Smooth muscle cell (in vitro differentiated cells): Measurements from ENCODE around the gene ZNF408. TPM values are rescaled to one million over a fixed set of nuclear protein-coding genes. Genes with fewer than 3 reads are reported as not detected.

Experiments
- DNase-seq: peaks from one replicate; lab custom pipeline; 2025; ENCODE audit not compliant: unreplicated experiment; lab: John Stamatoyannopoulos, UW
- H2AFZ ChIP-seq: fragments of 200-600 bp; sonication (generic); 2 replicates; pipeline ENCODE4 v1.6.0; 2016; ENCODE audit warnings: antibody characterized with exemption, low read depth, mild to moderate bottlenecking
- H3F3A ChIP-seq: fragments of 200-600 bp; sonication (generic); 2 replicates; pipeline ENCODE4 v1.6.0; 2017; ENCODE audit warnings: antibody characterized with exemption, low read depth
- H3K27ac ChIP-seq: fragments of 200-600 bp; sonication (generic); 2 replicates; pipeline ENCODE4 v1.5.1; 2016; ENCODE audit warnings: low read depth, mild to moderate bottlenecking
- H3K27me3 ChIP-seq: fragments of 200-600 bp; sonication (generic); 2 replicates; pipeline ENCODE4 v1.6.1; 2016; ENCODE audit warnings: low read depth, mild to moderate bottlenecking
- H3K36me3 ChIP-seq: fragments of 200-600 bp; sonication (generic); 2 replicates; pipeline ENCODE4 v1.5.1; 2016; ENCODE audit warnings: low read depth
- H3K4me1 ChIP-seq: fragments of 200-600 bp; sonication (generic); 2 replicates; pipeline ENCODE4 v1.5.1; 2016; ENCODE audit warnings: low read depth
- H3K4me2 ChIP-seq: fragments of 200-600 bp; sonication (generic); 2 replicates; pipeline ENCODE4 v1.6.0; 2016; ENCODE audit warnings: mild to moderate bottlenecking
- H3K4me3 ChIP-seq: fragments of 200-600 bp; sonication (generic); 2 replicates; pipeline ENCODE4 v1.5.1; 2016; ENCODE audit warnings: mild to moderate bottlenecking
- H3K79me2 ChIP-seq: fragments of 200-600 bp; sonication (generic); 2 replicates; pipeline ENCODE4 v1.6.0; 2016; ENCODE audit warnings: low read depth, mild to moderate bottlenecking
- H3K9ac ChIP-seq: fragments of 200-600 bp; sonication (generic); 2 replicates; pipeline ENCODE4 v1.6.0; 2016; ENCODE audit warnings: low read depth
- H3K9me3 ChIP-seq: fragments of 200-600 bp; sonication (generic); replicated peaks from 2 replicates; pipeline ENCODE4 v1.5.1; 2016; ENCODE audit warnings: low read depth
- H4K20me1 ChIP-seq: fragments of 200-600 bp; sonication (generic); 2 replicates; pipeline ENCODE4 v1.6.0; 2016; ENCODE audit warnings: low read depth
- WGBS: methylation state at CpG from one replicate; pipeline ENCODE4 v1.1.7; 2016; ENCODE audit warnings: low lambda C conversion rate; 5-methylcytosine and 5-hydroxymethylcytosine counted together
- polyA plus RNA-seq: library from polyadenylated mRNA; unstranded; fragments of >200 nt; fragmentation: Nextera tagmentation; extraction: Ambion mirVana; gene quantifications from 2 replicates; pipeline ENCODE4 v1.2.1, GENCODE V29; 2016
- total RNA-seq: library from RNA; depleted of rRNA; stranded (reverse); fragments of >200 nt; gene quantifications from 2 replicates; pipeline ENCODE4 v1.2.3, GENCODE V29; 2014
- TF ChIP-seq, protein P1 (sequence below): fragments of 200-600 bp; sonication (generic); IDR thresholded peaks from 2 replicates; pipeline ENCODE4 v1.5.1; 2017; ENCODE audit warnings: borderline replicate concordance, mild to moderate bottlenecking, antibody characterized with exemption; ENCODE audit not compliant: insufficient read depth, poor library complexity, severe bottlenecking

Gene ZNF408
- total and polyA plus RNA-seq, 2 experiments from 2014 or later: 6.2 to 15.8 TPM

DNA sequence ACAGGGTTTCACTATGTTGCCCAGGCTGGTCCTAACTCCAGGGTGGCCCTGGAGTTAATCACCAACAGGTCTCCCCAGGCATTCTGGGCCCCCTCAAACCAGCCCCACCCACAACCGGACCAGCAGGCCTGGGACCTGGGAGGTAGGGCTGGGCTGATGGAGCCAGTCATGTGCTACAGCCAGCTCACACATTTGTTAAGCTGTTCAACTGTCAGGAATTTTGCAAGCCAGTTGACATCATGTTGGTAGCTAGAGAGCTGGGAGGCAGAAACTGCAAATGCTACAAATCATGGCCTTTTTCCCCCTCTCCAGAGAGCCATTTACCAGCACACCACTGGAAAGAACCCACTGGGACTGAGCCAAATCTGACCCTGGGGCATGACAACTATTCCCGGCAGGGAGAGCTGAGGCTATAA lies 7.2 kb upstream of the ZNF408 start:
- Histone ChIP-seq H4K20me1 (peaks cover 14% of the 10 kb centered on the region), H3K79me2 (peaks cover 13% of the 10 kb centered on the region), H3K4me1 (no peaks in the 10 kb centered on the region), H3K27me3 (no peaks in the 10 kb centered on the region), H3F3A (no peaks in the 10 kb centered on the region), H3K36me3 (no peaks in the 10 kb centered on the region), H3K4me2 (no peak overlapping the region), H3K27ac (peak overlapping the region; percentile 79), H2AFZ (no peak overlapping the region), H3K9ac (peak overlapping the region; percentile 38), H3K4me3 (no peak overlapping the region), H3K9me3 (no peaks in the 10 kb centered on the region)
- WGBS: 58% methylated on average over 2 of the region's 2 CpGs
- no peak for DNase-seq
- TF ChIP-seq, protein P1, sequence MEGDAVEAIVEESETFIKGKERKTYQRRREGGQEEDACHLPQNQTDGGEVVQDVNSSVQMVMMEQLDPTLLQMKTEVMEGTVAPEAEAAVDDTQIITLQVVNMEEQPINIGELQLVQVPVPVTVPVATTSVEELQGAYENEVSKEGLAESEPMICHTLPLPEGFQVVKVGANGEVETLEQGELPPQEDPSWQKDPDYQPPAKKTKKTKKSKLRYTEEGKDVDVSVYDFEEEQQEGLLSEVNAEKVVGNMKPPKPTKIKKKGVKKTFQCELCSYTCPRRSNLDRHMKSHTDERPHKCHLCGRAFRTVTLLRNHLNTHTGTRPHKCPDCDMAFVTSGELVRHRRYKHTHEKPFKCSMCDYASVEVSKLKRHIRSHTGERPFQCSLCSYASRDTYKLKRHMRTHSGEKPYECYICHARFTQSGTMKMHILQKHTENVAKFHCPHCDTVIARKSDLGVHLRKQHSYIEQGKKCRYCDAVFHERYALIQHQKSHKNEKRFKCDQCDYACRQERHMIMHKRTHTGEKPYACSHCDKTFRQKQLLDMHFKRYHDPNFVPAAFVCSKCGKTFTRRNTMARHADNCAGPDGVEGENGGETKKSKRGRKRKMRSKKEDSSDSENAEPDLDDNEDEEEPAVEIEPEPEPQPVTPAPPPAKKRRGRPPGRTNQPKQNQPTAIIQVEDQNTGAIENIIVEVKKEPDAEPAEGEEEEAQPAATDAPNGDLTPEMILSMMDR: no peak

DNA sequence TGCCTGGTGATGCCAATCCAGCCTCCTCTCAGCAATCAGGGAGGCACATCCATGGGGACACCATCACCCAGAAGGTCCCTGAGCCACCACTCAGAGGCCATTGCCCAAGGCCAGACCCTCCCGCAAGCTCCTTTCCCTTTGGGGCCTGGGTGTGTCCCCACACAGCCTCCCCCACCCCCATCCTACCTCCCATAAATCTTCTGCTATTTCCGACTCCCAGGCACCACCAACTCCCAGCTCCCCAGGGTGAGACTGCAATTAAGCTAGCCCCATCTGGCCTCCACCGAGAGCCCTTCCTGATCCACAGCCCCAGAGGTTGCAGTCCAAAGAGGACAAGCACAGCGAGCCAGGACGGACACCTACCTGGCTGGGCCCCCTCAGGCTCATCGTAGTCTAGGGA lies 6.8 kb upstream of the ZNF408 start:
- 86% methylated on average over 6 of the region's 6 CpGs for WGBS
- Histone ChIP-seq H3K4me1 (peaks cover 2% of the 10 kb centered on the region), H3K4me2 (no peak overlapping the region), H3K36me3 (no peaks in the 10 kb centered on the region), H3K4me3 (no peak overlapping the region), H2AFZ (no peak overlapping the region), H3F3A (no peaks in the 10 kb centered on the region), H3K79me2 (peaks cover 16% of the 10 kb centered on the region), H4K20me1 (peaks cover 14% of the 10 kb centered on the region), H3K27me3 (no peaks in the 10 kb centered on the region), H3K9ac (peak overlapping the region; percentile 38), H3K9me3 (no peaks in the 10 kb centered on the region), H3K27ac (peak overlapping the region; percentile 79)
- DNase-seq: no peak
- TF ChIP-seq, protein P1: no peak

DNA sequence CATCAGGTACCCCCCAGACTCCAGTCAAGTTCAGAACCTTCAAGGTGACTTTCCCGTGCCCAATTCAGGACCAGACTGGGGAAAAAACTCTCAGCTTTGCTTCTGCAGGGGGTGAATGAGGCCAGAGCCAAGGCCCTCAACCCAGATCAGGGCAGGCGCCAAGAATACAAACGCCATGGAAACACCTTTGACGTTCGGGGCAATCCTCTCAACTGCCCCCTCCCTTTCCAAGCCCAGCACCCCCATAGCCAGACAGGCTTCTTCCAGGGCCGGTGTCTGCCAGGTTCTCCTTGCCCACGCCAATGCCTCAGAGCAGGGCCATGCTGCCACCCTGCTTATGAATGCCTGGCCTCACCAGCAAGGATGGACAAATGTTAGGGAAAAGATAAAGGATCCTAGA lies 6.2 kb upstream of the ZNF408 start:
- peaks cover 18% of the 10 kb centered on the region for H3K79me2 ChIP-seq
- peaks cover 14% of the 10 kb centered on the region for H4K20me1 ChIP-seq
- TF ChIP-seq, protein P1: no peak
- H3F3A ChIP-seq: peaks cover under 1% of the 10 kb centered on the region
- H3K9me3 ChIP-seq: no peaks in the 10 kb centered on the region
- H3K4me2 ChIP-seq: no peak overlapping the region
- no peak for DNase-seq
- H3K27ac ChIP-seq: peak overlapping the region; percentile 79
- WGBS: 94% methylated on average over 7 of the region's 7 CpGs
- H3K4me1 ChIP-seq: peaks cover 5% of the 10 kb centered on the region
- no peak overlapping the region for H3K4me3 ChIP-seq
- H3K36me3 ChIP-seq: no peaks in the 10 kb centered on the region
- H2AFZ ChIP-seq: no peak overlapping the region
- H3K9ac ChIP-seq: no peak overlapping the region
- H3K27me3 ChIP-seq: no peaks in the 10 kb centered on the region
